HL-60 (cell line): Measurements from ENCODE around the gene SLC39A9.

ENCODE experiments used
- DNase-seq, 2 experiments: peaks; one replicate each; pipeline ENCODE4 v3.0.0-alpha.2; 2010 to 2020; ENCODE audit warnings: low read depth in 1 of 2, low spot score in 1 of 2
- H3K27ac ChIP-seq: fragments of 250-450 bp; sonication (Bioruptor Pico); replicated peaks from 2 replicates; pipeline ENCODE4 v1.5.1; 2020; ENCODE audit warnings: mild to moderate bottlenecking, moderate library complexity
- H3K27me3 ChIP-seq: fragments of 250-450 bp; sonication (Bioruptor Pico); 2 replicates; pipeline ENCODE4 v1.5.1; 2021; ENCODE audit warnings: mild to moderate bottlenecking, moderate library complexity; ENCODE audit not compliant: insufficient read depth, poor library complexity, severe bottlenecking
- H3K4me3 ChIP-seq: replicated peaks from 2 replicates; pipeline ENCODE4 v1.5.1; 2011; ENCODE audit warnings: mild to moderate bottlenecking, control low read depth, low read length; ENCODE audit not compliant: insufficient read depth
- CTCF ChIP-seq: IDR thresholded peaks from one replicate; pipeline ENCODE4 v1.5.1; 2011; ENCODE audit warnings: low read length, control low read depth, inconsistent platforms; ENCODE audit not compliant: insufficient read depth
- GABPA ChIP-seq: IDR thresholded peaks from 2 replicates; pipeline ENCODE4 v1.6.1; 2012; ENCODE audit warnings: low read depth
- POLR2AphosphoS5 ChIP-seq: IDR thresholded peaks from 2 replicates; pipeline ENCODE4 v1.6.1; 2012; ENCODE audit warnings: low read depth
- REST ChIP-seq: IDR thresholded peaks from 2 replicates; pipeline ENCODE4 v1.6.1; 2012; ENCODE audit warnings: low read depth; ENCODE audit not compliant: insufficient replicate concordance
- SPI1 ChIP-seq: IDR thresholded peaks from 2 replicates; pipeline ENCODE4 v1.6.1; 2012; ENCODE audit warnings: low read depth, mild to moderate bottlenecking, borderline replicate concordance

Gene SLC39A9

GRCh38 chr14:69487226-69487625 lies 88.7 kb downstream of the SLC39A9 start:
- Histone ChIP-seq H3K4me3 (no peak overlapping the region), H3K27me3 (peaks cover 7% of the 10 kb centered on the region), H3K27ac (no peak overlapping the region)
- no peak for DNase-seq
- TF ChIP-seq CTCF (no peak), POLR2AphosphoS5 (no peak)

DNA sequence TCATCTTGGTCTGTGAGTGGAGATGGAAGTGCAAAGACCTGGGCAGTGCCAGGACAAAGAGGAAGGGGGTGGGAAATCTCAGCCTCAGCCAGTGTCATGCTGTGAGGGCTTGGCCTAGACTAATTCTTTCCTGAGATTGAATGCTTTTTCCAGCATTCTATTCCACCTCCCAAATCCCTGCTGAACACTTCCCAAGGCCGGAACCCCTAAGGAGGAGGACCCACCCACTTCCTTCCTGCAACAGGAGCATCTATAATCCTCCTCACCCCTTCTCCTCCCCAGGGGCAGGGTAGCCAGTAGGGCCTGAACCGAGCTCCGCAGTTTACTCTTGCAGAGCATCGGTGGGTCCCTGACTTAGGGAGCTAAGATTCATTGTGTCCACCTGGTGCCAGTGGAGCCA lies 89.3 kb downstream of the SLC39A9 start:
- DNase-seq: no peak
- Histone ChIP-seq H3K4me3 (no peak overlapping the region), H3K27me3 (peaks cover 7% of the 10 kb centered on the region), H3K27ac (no peak overlapping the region)
- no peak for TF ChIP-seq POLR2AphosphoS5
- no peak for TF ChIP-seq CTCF
- no peak for TF ChIP-seq SPI1
- TF ChIP-seq GABPA: no peak
- no peak for TF ChIP-seq REST

DNA sequence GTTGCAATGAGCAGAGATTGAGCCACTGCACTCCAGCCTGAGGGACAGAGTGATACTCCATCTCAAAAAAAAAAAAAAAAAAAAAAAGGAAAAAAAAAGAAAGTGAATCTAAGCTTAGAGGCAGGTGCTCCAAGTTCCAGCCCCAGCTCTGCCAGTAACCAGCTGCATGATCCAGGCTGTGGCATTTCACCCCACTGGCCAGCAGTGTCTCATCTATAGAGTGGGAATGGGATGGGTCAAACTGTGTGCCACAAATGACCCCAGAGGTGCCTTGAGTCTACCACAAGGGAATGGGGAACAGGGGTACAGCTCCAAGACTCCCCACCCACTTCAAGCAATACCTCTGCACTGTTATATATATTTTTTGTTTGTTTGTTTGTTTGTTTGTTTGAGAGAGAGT lies 91.0 kb downstream of the SLC39A9 start:
- Histone ChIP-seq H3K27ac (no peak overlapping the region), H3K27me3 (peaks cover 7% of the 10 kb centered on the region), H3K4me3 (no peak overlapping the region)
- no peak for TF ChIP-seq REST
- TF ChIP-seq GABPA: no peak
- no peak for TF ChIP-seq CTCF
- no peak for TF ChIP-seq SPI1
- TF ChIP-seq POLR2AphosphoS5: no peak
- DNase-seq: no peak

- TF ChIP-seq POLR2AphosphoS5: no peak
- TF ChIP-seq CTCF: no peak
- no peak for TF ChIP-seq GABPA
- no peak for TF ChIP-seq SPI1
- no peak for TF ChIP-seq REST
- no peak for DNase-seq
- Histone ChIP-seq H3K27me3 (no peaks in the 10 kb centered on the region), H3K27ac (no peak overlapping the region), H3K4me3 (no peak overlapping the region)
Measured at GRCh38 chr14:69490219-69490918, 91.9 kb downstream of the SLC39A9 start.
